ENCODE results near the gene PCDHGA11. TPM values are rescaled to one million over a fixed set of nuclear protein-coding genes. Genes with fewer than 3 reads are reported as not detected.
"Not testable (repeated sequence)": the region's sequence is repeated elsewhere in the genome, so short reads cannot be mapped to it uniquely, and the experiment has no call there.

The PCDHGA11 gene
- polyA plus RNA-seq, 3 donors, result 3.9 to 5.4 (median 5.2) TPM

DNA sequence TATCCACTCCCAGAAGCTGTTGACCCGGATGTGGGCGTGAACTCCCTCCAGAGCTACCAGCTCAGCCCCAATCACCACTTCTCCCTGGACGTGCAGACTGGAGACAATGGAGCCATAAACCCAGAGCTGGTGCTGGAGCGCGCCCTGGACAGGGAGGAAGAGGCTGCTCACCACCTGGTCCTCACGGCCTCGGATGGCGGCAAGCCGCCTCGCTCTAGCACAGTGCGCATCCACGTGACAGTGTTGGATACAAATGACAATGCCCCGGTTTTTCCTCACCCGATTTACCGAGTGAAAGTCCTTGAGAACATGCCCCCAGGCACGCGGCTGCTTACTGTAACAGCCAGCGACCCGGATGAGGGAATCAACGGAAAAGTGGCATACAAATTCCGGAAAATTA, 27.6 kb upstream of the PCDHGA11 start:
- DNase-seq (ENCODE audit: extremely low read depth in 1 of 11, low read depth in 9 of 11, low spot score in 4 of 11), result no peak

DNA sequence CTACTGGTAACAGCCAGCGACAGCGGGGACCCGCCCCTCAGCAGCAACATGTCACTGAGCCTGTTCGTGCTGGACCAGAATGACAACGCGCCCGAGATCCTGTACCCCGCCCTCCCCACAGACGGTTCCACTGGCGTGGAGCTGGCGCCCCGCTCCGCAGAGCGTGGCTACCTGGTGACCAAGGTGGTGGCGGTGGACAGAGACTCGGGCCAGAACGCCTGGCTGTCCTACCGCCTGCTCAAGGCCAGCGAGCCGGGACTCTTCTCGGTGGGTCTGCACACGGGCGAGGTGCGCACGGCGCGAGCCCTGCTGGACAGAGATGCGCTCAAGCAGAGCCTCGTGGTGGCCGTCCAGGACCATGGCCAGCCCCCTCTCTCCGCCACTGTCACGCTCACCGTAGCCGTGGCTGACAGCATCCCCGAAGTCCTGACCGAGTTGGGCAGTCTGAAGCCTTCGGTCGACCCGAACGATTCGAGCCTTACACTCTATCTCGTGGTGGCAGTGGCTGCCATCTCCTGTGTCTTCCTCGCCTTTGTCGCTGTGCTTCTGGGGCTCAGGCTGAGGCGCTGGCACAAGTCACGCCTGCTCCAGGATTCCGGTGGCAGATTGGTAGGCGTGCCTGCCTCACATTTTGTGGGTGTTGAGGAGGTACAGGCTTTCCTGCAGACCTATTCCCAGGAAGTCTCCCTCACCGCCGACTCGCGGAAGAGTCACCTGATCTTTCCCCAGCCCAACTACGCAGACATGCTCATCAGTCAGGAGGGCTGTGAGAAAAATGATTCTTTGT, 26.3 kb upstream of the PCDHGA11 start:
- not testable (repeated sequence) for DNase-seq (ENCODE audit: extremely low read depth in 1 of 11, low read depth in 9 of 11, low spot score in 4 of 11)

DNA sequence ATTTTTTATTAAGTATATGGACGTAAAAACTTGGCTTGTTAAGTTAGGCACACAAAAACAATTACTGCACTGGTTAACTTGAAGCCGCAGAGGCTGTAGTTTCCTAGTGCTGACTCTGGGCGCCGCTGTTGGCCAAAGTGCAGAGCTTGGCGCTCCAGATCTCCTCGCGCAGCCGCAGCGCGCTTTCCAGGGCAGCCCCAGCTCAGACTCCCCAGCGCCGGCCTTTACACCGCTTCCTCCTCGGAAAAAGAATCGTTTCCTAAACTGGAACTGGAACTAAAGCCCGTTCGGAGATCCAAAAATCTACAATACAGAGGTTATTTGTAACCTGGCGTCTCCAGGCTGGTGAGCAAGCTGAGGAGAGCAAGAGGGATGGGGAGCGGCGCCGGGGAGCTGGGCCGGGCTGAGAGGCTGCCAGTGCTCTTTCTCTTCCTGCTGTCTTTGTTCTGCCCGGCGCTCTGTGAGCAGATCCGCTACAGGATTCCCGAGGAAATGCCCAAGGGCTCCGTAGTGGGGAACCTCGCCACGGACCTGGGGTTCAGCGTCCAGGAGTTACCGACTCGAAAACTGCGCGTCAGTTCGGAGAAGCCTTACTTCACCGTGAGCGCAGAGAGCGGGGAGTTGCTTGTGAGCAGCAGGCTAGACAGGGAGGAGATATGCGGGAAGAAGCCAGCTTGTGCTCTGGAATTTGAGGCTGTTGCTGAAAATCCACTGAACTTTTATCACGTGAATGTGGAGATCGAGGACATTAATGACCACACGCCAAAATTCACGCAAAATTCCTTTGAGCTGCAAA, 22.9 kb upstream of the PCDHGA11 start, which contains the start of gene PCDHGB5:
PCDHGB5 (plus strand) TSS at position 192 of the 796 bp plus-strand sequence; CDS start at position 373, 181 bp downstream.
- not testable (repeated sequence) for DNase-seq (ENCODE audit: extremely low read depth in 1 of 11, low read depth in 9 of 11, low spot score in 4 of 11)

DNA sequence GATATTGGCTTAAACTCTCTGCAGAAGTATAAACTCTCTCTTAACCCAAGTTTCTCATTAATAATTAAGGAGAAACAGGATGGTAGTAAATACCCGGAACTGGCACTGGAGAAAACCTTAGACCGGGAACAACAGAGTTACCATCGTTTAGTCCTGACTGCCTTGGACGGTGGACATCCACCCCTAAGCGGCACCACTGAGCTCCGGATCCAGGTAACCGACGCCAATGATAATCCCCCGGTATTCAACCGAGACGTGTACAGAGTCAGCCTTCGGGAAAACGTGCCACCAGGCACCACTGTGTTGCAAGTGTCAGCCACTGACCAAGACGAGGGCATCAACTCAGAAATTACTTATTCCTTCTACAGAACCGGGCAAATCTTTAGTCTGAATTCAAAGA, 22.2 kb upstream of the PCDHGA11 start:
- DNase-seq (ENCODE audit: extremely low read depth in 1 of 11, low read depth in 9 of 11, low spot score in 4 of 11), result no peak

DNA sequence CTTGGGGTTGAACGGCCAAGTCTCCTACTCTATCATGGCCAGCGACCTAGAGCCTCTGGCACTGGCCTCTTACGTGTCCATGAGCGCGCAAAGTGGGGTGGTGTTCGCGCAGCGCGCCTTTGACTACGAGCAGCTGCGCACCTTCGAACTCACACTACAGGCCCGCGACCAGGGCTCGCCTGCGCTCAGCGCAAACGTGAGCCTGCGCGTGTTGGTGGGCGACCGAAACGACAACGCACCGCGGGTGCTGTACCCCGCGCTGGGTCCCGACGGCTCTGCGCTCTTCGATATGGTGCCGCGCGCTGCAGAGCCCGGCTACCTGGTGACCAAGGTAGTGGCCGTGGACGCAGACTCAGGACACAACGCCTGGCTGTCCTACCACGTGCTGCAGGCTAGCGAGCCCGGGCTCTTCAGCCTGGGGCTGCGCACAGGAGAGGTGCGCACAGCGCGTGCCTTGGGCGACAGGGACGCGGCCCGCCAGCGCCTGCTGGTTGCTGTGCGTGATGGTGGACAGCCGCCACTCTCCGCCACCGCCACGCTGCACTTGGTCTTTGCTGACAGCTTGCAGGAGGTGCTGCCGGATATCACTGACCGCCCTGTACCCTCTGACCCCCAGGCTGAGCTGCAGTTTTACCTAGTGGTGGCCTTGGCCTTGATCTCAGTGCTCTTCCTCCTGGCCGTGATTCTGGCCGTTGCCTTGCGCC, 21.1 kb upstream of the PCDHGA11 start:
- no peak for DNase-seq (ENCODE audit: extremely low read depth in 1 of 11, low read depth in 9 of 11, low spot score in 4 of 11)

DNA sequence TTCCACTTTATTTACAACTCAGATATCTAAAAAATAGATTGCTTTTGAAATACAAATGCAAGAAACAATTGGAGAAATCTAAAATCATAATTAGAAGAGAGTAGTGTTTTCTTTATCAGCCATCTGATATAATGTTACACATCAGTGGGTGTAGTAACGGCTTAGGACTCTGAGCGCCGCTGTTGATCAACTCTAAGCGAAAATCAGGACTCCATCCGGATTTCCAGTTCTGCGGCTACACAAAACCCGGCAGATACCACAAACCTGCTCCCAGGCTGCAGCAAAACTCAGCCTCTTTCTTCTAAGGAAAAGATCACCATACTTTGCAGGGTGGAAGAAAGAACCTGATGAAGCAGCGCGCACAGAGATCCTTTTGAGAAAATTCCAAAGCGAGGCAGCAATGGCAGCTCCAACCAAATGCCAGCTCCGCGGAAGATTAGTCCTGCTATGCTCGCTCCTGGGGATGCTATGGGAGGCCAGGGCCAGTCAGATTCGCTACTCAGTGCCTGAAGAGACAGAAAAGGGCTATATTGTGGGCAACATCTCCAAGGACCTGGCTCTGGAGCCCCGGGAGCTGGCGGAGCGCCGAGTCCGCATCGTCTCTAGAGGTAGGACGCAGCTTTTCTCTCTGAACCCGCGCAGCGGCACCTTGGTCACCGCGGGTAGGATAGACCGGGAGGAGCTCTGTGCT, 18.2 kb upstream of the PCDHGA11 start, which contains the start of gene PCDHGA9:
PCDHGA9 (plus strand) TSS at position 226 of the 691 bp plus-strand sequence; CDS start at position 401, 175 bp downstream.
- no peak for DNase-seq (ENCODE audit: extremely low read depth in 1 of 11, low read depth in 9 of 11, low spot score in 4 of 11)

DNA sequence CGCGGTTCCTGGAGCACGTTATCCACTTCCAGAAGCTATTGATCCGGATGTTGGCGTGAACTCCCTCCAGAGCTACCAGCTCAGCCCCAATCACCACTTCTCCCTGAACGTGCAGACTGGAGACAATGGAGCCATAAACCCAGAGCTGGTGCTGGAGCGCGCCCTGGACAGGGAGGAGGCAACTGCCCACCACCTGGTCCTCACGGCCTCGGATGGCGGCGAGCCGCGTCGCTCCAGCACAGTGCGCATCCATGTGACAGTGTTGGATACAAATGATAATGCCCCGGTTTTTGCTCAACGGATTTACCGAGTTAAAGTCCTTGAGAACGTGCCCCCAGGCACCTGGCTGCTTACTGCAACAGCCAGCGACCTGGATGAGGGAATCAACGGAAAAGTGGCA, 17.5 kb upstream of the PCDHGA11 start:
- DNase-seq (ENCODE audit: extremely low read depth in 1 of 11, low read depth in 9 of 11, low spot score in 4 of 11), result no peak

DNA sequence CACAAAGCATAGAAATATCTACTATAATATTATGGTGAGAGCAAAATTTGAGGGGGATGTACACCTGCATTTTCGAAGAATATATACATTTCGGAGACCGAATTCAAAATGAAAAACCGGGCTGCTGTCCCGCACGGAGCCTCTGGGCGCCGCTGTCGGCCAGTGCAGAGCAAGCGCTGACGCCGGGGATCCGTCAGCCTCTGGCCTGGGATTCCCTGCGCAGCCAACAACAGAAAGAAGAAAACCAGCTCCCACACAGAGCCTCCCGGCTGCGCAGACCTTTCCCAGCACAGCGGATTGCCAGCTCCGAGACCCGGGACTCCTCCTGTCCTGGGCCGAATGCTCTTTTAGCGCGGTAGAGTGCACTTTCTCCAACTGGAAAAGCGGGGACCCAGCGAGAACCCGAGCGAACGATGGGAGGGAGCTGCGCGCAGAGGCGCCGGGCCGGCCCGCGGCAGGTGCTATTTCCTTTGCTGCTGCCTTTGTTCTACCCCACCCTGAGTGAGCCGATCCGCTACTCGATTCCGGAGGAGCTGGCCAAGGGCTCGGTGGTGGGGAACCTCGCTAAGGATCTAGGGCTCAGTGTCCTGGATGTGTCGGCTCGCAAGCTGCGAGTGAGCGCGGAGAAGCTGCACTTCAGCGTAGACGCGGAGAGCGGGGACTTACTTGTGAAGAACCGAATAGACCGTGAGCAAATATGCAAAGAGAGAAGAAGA, 12.9 kb upstream of the PCDHGA11 start, which contains the start of gene PCDHGB6:
PCDHGB6 (plus strand) TSS at position 232 of the 716 bp plus-strand sequence; CDS start at position 414, 182 bp downstream.
- not testable (repeated sequence) for DNase-seq (ENCODE audit: extremely low read depth in 1 of 11, low read depth in 9 of 11, low spot score in 4 of 11)

DNA sequence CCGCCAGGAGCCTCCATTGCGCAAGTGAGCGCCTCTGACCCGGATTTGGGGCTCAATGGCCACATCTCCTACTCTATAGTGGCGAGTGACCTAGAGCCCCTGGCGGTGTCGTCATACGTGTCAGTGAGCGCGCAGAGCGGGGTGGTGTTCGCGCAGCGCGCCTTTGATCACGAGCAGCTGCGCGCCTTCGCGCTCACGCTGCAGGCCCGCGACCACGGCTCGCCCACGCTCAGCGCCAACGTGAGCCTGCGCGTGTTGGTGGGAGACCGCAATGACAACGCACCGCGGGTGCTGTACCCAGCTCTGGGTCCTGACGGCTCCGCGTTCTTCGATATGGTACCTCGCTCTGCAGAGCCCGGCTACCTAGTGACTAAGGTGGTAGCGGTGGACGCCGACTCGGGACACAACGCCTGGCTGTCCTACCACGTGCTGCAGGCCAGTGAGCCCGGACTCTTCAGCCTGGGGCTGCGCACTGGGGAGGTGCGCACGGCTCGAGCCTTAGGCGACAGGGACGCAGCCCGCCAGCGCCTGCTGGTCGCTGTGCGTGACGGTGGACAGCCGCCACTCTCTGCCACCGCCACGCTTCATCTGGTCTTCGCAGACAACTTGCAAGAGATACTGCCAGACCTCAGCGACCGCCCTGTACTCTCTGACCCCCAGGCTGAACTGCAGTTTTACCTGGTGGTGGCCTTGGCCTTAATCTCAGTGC, 11.1 kb upstream of the PCDHGA11 start:
- no peak for DNase-seq (ENCODE audit: extremely low read depth in 1 of 11, low read depth in 9 of 11, low spot score in 4 of 11)

DNA sequence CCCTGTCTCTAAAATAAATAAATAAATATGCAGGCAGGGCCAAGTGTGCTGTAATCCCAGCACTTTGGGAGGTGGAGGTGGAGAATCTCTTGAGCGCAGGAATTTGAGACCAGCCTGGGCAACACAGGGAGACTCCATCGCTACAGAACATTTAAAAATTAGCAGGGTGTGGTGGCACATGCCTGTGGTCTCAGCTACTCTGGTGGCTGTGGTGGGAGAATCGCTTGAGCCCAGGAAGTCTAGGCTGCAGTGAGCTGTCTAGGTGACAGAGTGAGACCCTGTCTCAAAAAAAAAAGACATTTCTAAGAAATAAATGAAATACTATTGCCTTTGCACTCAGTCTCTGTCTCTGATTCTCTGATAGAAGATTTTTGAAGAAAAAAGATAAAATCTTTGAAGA, 9.3 kb upstream of the PCDHGA11 start:
- no peak for DNase-seq (ENCODE audit: extremely low read depth in 1 of 11, low read depth in 9 of 11, low spot score in 4 of 11)

DNA sequence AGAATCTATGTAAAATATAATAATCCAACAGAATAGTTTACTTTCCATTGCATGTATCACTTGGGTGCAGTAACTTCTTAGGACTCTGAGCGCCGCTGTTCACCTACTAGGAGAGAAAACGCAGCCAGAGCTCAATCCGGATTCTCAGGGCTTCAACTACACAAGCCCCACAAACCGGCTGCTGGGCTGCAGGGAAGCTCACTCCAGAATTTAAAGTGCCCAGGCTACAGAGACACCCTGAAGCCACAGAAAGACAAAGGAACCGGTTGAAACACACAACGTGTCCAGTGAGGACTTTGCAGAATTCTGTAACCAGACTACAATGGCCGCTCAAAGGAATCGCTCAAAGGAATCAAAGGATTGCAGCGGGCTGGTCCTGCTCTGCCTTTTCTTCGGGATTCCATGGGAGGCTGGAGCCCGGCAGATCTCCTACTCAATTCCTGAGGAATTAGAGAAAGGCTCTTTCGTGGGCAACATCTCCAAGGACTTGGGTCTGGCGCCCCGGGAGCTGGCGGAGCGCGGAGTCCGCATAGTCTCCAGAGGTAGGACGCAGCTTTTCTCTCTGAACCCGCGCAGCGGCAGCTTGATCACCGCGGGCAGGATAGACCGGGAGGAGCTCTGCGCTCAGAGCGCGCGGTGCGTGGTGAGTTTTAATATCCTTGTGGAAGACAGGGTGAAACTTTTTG, 7.9 kb upstream of the PCDHGA11 start, which contains the start of gene PCDHGA10:
PCDHGA10 (plus strand) TSS at position 134 of the 686 bp plus-strand sequence; CDS start at position 323, 189 bp downstream.
- no peak for DNase-seq (ENCODE audit: extremely low read depth in 1 of 11, low read depth in 9 of 11, low spot score in 4 of 11)

DNA sequence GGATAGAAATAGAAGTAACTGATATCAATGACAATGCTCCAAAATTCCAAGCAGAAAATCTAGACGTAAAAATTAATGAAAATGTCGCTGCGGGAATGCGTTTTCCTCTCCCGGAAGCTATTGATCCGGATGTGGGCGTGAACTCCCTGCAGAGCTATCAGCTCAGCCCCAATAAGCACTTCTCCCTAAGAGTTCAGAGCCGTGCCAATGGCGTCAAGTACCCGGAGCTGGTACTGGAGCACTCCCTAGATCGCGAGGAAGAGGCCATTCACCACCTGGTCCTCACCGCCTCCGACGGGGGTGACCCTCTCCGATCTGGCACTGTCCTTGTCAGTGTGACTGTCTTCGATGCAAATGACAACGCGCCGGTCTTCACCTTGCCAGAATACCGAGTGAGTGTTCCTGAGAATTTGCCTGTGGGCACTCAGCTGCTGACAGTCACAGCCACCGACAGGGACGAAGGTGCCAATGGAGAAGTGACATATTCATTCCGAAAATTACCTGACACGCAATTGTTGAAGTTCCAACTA, 7.2 kb upstream of the PCDHGA11 start:
- no peak for DNase-seq (ENCODE audit: extremely low read depth in 1 of 11, low read depth in 9 of 11, low spot score in 4 of 11)

DNA sequence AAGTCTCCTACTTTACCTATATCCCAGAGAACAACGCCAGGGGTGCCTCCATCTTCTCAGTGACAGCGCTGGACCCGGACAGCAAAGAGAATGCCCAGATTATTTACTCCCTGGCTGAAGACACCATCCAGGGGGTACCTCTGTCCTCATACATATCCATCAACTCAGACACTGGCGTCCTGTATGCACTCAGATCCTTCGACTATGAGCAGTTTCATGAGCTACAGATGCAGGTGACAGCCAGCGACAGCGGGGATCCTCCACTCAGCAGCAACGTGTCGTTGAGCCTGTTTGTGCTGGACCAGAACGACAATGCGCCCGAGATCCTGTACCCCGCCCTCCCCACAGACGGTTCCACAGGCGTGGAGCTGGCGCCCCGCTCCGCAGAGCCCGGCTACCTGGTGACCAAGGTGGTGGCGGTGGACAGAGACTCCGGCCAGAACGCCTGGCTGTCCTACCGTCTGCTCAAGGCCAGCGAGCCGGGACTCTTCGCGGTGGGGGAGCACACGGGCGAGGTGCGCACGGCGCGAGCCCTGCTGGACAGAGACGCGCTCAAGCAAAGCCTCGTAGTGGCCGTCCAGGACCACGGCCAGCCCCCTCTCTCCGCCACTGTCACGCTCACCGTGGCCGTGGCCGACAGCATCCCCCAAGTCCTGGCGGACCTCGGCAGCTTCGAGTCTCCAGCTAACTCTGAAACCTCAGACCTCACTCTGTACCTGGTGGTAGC, 6.1 kb upstream of the PCDHGA11 start:
- DNase-seq (ENCODE audit: extremely low read depth in 1 of 11, low read depth in 9 of 11, low spot score in 4 of 11), result not testable (repeated sequence)

DNA sequence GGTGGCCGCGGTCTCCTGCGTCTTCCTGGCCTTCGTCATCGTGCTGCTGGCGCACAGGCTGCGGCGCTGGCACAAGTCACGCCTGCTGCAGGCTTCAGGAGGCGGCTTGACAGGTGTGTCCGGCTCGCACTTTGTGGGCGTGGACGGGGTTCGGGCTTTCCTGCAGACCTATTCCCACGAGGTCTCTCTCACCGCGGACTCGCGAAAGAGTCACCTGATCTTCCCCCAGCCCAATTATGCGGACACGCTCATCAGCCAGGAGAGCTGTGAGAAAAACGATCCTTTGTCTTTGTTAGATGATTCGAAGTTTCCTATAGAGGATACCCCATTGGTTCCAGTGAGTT, 5.6 kb upstream of the PCDHGA11 start:
- DNase-seq (ENCODE audit: extremely low read depth in 1 of 11, low read depth in 9 of 11, low spot score in 4 of 11), result not testable (repeated sequence)

DNA sequence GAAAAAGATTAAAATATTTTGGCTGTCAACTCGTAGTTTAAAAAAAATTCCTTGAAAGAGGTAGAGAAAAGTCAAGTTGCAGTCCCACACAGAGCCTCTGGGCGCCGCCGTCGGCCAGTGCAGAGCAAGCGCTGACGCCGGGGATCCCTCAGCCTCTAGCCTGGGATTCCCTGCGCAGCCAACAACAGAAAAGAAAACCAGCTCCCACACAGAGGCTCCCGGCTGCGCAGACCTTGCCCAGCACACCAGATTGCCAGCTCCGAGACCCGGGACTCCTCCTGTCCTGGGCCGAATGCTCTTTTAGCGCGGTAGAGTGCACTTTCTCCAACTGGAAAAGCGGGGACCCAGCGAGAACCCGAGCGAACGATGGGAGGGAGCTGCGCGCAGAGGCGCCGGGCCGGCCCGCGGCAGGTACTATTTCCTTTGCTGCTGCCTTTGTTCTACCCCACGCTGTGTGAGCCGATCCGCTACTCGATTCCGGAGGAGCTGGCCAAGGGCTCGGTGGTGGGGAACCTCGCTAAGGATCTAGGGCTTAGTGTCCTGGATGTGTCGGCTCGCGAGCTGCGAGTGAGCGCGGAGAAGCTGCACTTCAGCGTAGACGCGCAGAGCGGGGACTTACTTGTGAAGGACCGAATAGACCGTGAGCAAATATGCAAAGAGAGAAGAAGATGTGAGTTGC, 3.2 kb upstream of the PCDHGA11 start, which contains the start of gene PCDHGB7:
PCDHGB7 (plus strand) TSS at position 184 of the 679 bp plus-strand sequence; CDS start at position 367, 183 bp downstream.
- peak in 7 of 11 donors; percentile 33 to 56 (median 47) for DNase-seq (ENCODE audit: extremely low read depth in 1 of 11, low read depth in 9 of 11, low spot score in 4 of 11)

Measured in renal cortex interstitium (tissue), 11 donors.